Measurements from ENCODE around the gene SRPK2. TPM values are rescaled to one million over a fixed set of nuclear protein-coding genes. Genes with fewer than 3 reads are reported as not detected.
A peak's percentile ranks its signal among the peaks of the same experiment; 100 is the strongest.

SRPK2 gene
- polyA plus RNA-seq, 1 donor from 2014 or later: 118 TPM

DNA sequence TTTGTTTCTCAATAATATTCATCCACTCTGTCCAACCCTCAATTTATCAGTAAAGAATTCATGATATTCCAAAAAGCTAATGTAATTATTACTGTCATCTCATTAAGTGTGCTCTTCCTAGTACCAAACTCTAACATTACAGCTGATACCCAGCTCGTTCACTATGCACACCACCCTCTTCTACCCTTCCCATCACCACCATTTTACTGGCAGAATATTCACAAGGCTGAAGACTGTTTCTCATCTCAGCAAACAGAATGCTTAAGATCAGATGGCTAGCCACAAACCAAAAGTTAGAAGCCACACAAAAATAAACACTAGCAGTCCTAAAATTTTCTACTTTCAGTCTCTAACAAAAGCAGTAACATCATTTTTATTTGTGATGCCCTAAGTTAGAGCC lies 121.5 kb downstream of the SRPK2 start:
- Histone ChIP-seq H3F3A (ENCODE audit: insufficient read depth, low read length, poor library complexity, severe bottlenecking) (peaks cover 3% of the 10 kb centered on the region), H3K4me3 (ENCODE audit: low read length) (peak overlapping the region; percentile 74), H3K9ac (ENCODE audit: low read length) (peak overlapping the region; percentile 73), H3K4me2 (ENCODE audit: low read length) (peak overlapping the region; percentile 79), H3K27ac (ENCODE audit: low read length) (peak overlapping the region; percentile 90), H4K20me1 (ENCODE audit: insufficient read depth) (no peaks in the 10 kb centered on the region), H3K9me2 (ENCODE audit: insufficient read depth, low read length) (no peaks in the 10 kb centered on the region), H3K27me3 (ENCODE audit: insufficient read depth, low read depth, low read length) (no peaks in the 10 kb centered on the region), H3K36me3 (ENCODE audit: insufficient read depth, low read length) (no peaks in the 10 kb centered on the region), H3K79me2 (replicated peaks; ENCODE audit: insufficient read depth, low read length) (peaks cover 76% of the 10 kb centered on the region), H2AFZ (ENCODE audit: low read depth, low read length) (no peak overlapping the region), H3K9me3 (ENCODE audit: low read length) (no peaks in the 10 kb centered on the region)
- TF ChIP-seq RAD21 (conservative IDR thresholded peaks at IDR 0.05) (peak; percentile 21), EZH2 (IDR thresholded peaks at IDR 0.05; ENCODE audit: borderline replicate concordance, insufficient read depth, low read length, poor library complexity, severe bottlenecking) (no peak)

DNA sequence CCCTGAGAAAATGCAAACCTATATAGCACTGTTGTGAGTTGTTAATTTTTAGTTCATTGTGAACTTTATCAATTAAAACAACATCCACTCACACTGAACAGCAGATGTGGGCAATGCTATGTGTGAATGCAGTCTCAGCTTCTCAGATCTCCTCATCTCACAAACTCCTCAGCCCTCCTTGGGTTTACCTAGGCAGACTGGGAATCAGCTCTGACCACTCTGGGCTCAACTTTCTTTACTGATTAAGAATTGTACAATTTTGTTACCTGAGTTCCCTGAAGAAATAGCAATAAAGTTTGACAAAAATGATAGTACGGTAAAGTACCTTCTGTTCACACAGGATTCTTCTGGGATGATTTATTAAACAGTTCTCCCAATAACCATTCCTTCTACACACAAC lies 124.0 kb downstream of the SRPK2 start:
- no peaks in the 10 kb centered on the region for H4K20me1 ChIP-seq (ENCODE audit: insufficient read depth)

More for the DNA sequence above, 124.0 kb downstream of the SRPK2 start:
- H3K27me3 ChIP-seq (ENCODE audit: insufficient read depth, low read depth, low read length): no peaks in the 10 kb centered on the region
- H3F3A ChIP-seq (ENCODE audit: insufficient read depth, low read length, poor library complexity, severe bottlenecking): peaks cover 3% of the 10 kb centered on the region
- H3K4me2 ChIP-seq (ENCODE audit: low read length): no peak overlapping the region
- H3K9ac ChIP-seq (ENCODE audit: low read length): no peak overlapping the region
- H2AFZ ChIP-seq (ENCODE audit: low read depth, low read length): no peak overlapping the region
- no peaks in the 10 kb centered on the region for H3K36me3 ChIP-seq (ENCODE audit: insufficient read depth, low read length)
- H3K79me2 ChIP-seq (replicated peaks; ENCODE audit: insufficient read depth, low read length): peaks cover 64% of the 10 kb centered on the region
- no peak overlapping the region for H3K4me3 ChIP-seq (ENCODE audit: low read length)
- TF ChIP-seq POLR2AphosphoS5 (IDR thresholded peaks at IDR 0.05): no peak
- no peak for TF ChIP-seq EP300 (conservative IDR thresholded peaks at IDR 0.05; ENCODE audit: poor library complexity, severe bottlenecking)
- no peak for TF ChIP-seq MXI1 (conservative IDR thresholded peaks at IDR 0.05; ENCODE audit: poor library complexity, severe bottlenecking)
- TF ChIP-seq CTCF (IDR thresholded peaks at IDR 0.05; ENCODE audit: poor library complexity, severe bottlenecking): no peak
- no peak for TF ChIP-seq TAF1 (IDR thresholded peaks at IDR 0.05; ENCODE audit: low read depth)
- no peak for TF ChIP-seq EZH2 (IDR thresholded peaks at IDR 0.05; ENCODE audit: borderline replicate concordance, insufficient read depth, low read length, poor library complexity, severe bottlenecking)
- no peak for TF ChIP-seq RAD21 (conservative IDR thresholded peaks at IDR 0.05)
- TF ChIP-seq, protein P1, sequence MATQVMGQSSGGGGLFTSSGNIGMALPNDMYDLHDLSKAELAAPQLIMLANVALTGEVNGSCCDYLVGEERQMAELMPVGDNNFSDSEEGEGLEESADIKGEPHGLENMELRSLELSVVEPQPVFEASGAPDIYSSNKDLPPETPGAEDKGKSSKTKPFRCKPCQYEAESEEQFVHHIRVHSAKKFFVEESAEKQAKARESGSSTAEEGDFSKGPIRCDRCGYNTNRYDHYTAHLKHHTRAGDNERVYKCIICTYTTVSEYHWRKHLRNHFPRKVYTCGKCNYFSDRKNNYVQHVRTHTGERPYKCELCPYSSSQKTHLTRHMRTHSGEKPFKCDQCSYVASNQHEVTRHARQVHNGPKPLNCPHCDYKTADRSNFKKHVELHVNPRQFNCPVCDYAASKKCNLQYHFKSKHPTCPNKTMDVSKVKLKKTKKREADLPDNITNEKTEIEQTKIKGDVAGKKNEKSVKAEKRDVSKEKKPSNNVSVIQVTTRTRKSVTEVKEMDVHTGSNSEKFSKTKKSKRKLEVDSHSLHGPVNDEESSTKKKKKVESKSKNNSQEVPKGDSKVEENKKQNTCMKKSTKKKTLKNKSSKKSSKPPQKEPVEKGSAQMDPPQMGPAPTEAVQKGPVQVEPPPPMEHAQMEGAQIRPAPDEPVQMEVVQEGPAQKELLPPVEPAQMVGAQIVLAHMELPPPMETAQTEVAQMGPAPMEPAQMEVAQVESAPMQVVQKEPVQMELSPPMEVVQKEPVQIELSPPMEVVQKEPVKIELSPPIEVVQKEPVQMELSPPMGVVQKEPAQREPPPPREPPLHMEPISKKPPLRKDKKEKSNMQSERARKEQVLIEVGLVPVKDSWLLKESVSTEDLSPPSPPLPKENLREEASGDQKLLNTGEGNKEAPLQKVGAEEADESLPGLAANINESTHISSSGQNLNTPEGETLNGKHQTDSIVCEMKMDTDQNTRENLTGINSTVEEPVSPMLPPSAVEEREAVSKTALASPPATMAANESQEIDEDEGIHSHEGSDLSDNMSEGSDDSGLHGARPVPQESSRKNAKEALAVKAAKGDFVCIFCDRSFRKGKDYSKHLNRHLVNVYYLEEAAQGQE (IDR thresholded peaks at IDR 0.05; ENCODE audit: borderline replicate concordance): no peak
- no peak for TF ChIP-seq SMC3 (conservative IDR thresholded peaks at IDR 0.05; ENCODE audit: poor library complexity)
- no peaks in the 10 kb centered on the region for H3K9me3 ChIP-seq (ENCODE audit: low read length)
- no peak overlapping the region for H3K27ac ChIP-seq (ENCODE audit: low read length)
- no peaks in the 10 kb centered on the region for H3K9me2 ChIP-seq (ENCODE audit: insufficient read depth, low read length)

Data from neural cell (in vitro differentiated cells).